ENCODE measurements around the gene ZSCAN2. TPM values are rescaled to one million over a fixed set of nuclear protein-coding genes. Genes with fewer than 3 reads are reported as not detected.

The ZSCAN2 gene
- total RNA-seq, 1 experiment from 2014 or later = 15.9 TPM

DNA sequence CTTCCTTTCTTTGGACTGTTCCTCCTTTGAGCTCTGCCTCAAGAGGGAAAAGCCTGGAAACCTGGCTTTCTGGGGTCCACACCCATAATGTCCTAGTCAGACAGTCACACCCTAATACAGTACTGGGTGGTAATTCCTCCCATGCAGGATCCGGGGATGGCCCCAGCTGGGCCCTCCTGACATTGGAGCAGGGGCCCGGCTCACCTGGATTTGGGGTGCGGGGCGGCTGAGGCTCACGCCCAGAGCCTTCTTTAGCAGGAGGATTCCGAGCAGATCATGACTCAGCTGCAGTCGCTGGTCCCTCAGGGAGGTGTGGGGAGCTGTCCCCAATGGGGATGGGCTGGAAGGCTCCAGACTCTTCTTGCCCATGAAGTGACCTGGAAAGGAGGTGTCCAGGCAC lies 56.2 kb downstream of the ZSCAN2 start:
- DNase-seq (ENCODE audit: low read depth) = no peak
- in situ Hi-C loops (cut with HindIII; ENCODE audit: low pct_unique_long_range_greater_than_20kb, low sequenced_read_pairs) = no loop called here

GRCh38 chr15:84657748-84658079 lies 56.9 kb downstream of the ZSCAN2 start:
- in situ Hi-C loops (cut with HindIII; ENCODE audit: low pct_unique_long_range_greater_than_20kb, low sequenced_read_pairs) = no loop called here
- no peak for DNase-seq (ENCODE audit: low read depth)

- in situ Hi-C loops (cut with HindIII; ENCODE audit: low pct_unique_long_range_greater_than_20kb, low sequenced_read_pairs) = no loop called here
These were observed 57.4 kb downstream of the ZSCAN2 start, which contains the start of gene NMB for GRCh38 chr15:84658080-84658787. TSS of gene NMB (minus strand) at chr15:84658199. CDS start at chr15:84658152, 47 bp downstream.

GRCh38 chr15:84658788-84659411 lies 58.1 kb downstream of the ZSCAN2 start:
- no peak for DNase-seq (ENCODE audit: low read depth)
- in situ Hi-C loops (cut with HindIII; ENCODE audit: low pct_unique_long_range_greater_than_20kb, low sequenced_read_pairs) = no loop called here

More at GRCh38 chr15:84658080-84658787, 57.4 kb downstream of the ZSCAN2 start, which contains the start of gene NMB:
- peak; percentile 76 for DNase-seq (ENCODE audit: low read depth)

GRCh38 chr15:84659904-84660781 lies 59.3 kb downstream of the ZSCAN2 start:
- in situ Hi-C loops (cut with HindIII; ENCODE audit: low pct_unique_long_range_greater_than_20kb, low sequenced_read_pairs) = no loop called here
- no peak for DNase-seq (ENCODE audit: low read depth)

DNA sequence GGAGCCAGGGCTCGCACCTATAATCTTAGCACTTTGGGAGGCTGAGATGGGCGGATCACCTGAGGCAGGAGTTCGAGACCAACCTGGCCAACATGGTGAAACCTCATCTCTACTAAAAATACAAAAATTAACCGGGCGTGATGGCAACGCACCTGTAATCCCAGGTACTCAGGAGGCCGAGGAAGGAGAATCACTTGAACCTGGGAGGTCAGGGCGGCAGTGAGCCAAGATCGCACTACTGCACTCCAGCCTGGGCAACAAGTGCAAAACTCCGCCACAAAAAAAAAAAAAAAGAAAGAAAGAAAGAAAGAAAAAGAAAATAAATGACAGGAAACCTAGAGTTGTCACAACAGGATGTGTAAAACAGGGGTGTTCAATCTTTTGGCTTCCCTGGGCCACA lies 60.2 kb downstream of the ZSCAN2 start:
- DNase-seq (ENCODE audit: low read depth) = no peak
- in situ Hi-C loops (cut with HindIII; ENCODE audit: low pct_unique_long_range_greater_than_20kb, low sequenced_read_pairs) = no loop called here

DNA sequence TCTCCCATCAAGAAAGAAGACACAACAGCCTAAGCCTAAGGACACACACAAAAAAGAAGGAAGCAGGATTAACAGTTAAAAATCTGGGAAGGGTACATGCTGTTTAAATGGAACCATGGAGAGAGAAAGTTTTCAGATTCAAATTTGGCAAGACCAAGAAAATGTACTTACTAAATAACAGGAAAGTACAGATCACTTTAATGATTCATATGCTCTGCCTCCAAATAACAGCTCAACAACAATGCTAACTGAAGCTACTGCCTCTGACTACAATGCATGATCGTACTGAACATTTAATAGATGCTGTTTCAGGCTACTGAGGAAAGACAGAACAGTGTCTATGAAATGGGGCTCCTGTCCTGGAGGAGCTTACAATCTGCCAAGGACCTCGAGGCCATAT lies 65.6 kb downstream of the ZSCAN2 start:
- DNase-seq (ENCODE audit: low read depth) = no peak
- in situ Hi-C loops (cut with HindIII; ENCODE audit: low pct_unique_long_range_greater_than_20kb, low sequenced_read_pairs) = no loop called here

DNA sequence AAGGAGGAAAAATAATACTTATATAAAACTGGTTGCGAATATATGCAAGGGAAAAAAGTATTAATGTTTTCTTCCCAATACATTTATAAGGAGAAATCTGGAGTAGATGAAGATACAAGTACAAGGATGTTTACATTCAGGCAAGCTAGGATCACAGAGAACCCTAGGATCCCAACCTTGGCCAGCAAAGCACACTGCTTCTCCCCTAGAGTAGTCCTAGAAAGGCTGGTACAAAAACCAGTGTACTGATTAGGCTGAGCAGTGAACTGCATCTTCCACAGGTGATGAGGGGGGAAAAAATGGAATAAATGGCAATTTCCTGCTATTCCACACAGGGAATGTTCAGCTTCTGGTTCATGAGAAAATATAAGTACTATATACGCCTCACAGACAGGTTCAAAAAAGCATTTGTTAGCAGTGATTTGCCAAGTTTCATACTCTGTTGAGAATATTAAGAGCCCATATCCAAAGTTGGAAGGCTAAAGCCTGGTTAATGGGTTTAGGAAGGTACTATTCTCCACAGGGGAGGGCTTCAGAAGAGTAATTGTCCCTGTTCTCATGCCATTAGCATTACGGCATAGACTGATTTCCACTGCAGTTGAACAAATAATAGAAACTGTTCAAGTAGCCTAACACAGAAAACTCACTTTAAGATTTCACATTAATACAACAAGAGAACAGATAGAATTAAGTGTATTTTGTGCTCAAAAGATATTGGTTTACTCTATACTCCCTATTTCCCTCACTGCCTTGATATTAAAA lies 67.6 kb downstream of the ZSCAN2 start:
- no peak for DNase-seq (ENCODE audit: low read depth)
- in situ Hi-C loops (cut with HindIII; ENCODE audit: low pct_unique_long_range_greater_than_20kb, low sequenced_read_pairs) = no loop called here

GRCh38 chr15:84669726-84670125 lies 68.9 kb downstream of the ZSCAN2 start:
- no peak for DNase-seq (ENCODE audit: low read depth)
- in situ Hi-C loops (cut with HindIII; ENCODE audit: low pct_unique_long_range_greater_than_20kb, low sequenced_read_pairs) = no loop called here

DNA sequence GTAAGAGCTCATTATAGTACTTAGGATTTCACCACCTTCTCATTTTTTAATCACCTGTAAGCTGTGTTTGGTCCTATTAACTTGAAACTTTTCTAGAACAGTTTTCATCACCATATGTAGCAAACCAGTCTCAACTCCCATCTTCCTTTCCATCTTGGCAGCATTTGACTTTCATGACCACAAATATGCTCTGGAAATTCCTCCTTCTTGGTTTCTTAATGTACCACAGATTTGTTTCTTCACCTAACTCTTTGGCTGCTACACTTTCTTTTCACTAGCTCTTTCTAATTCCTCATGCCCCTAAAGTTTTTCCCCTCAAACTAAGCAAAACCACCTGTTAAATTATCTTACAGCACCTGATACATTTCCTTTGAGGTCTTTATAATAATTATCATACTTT lies 70.4 kb downstream of the ZSCAN2 start:
- DNase-seq (ENCODE audit: low read depth) = no peak
- in situ Hi-C loops (cut with HindIII; ENCODE audit: low pct_unique_long_range_greater_than_20kb, low sequenced_read_pairs) = no loop called here

Other genes with a start within 250 kb of the ZSCAN2 start
- 14.2 and 23.1 TPM in 2 replicates for gene WDR73, start 53.3 kb downstream of the ZSCAN2 start, total RNA-seq (2014; rRNA removed; shearing (Covaris generic); ENCODE audit: low replicate concordance)
- gene NMB, start 57.2 kb downstream of the ZSCAN2 start, total RNA-seq (2014; rRNA removed; shearing (Covaris generic); ENCODE audit: low replicate concordance) = 12.6 and 29.7 TPM in 2 replicates
- gene SEC11A, start 115.1 kb downstream of the ZSCAN2 start, total RNA-seq (2014; rRNA removed; shearing (Covaris generic); ENCODE audit: low replicate concordance) = 235 and 243 TPM in 2 replicates
- 5.8 and 7.2 TPM in 2 replicates for gene ZNF592, start 147.6 kb downstream of the ZSCAN2 start, total RNA-seq (2014; rRNA removed; shearing (Covaris generic); ENCODE audit: low replicate concordance)
- not detected in 2 replicates for gene ALPK3, start 216.3 kb downstream of the ZSCAN2 start, total RNA-seq (2014; rRNA removed; shearing (Covaris generic); ENCODE audit: low replicate concordance)

All from Caki2 (cell line).